GM13976 (cell line): ENCODE measurements around the gene RCAN2.

Source experiments
- DNase-seq: peaks from one replicate; pipeline ENCODE4 v3.0.0; 2012; ENCODE audit warnings: low spot score
- in situ Hi-C: fragments of 300-500 bp; cut with MboI; formaldehyde crosslinking; loops from one replicate; pipeline ENCODE4 v1.12.0; 2022; ENCODE audit warnings: low sequenced_read_pairs, mixed read lengths, inconsistent platforms; ENCODE audit not compliant: unreplicated experiment
- TF ChIP-seq, protein P1 (sequence below): IDR thresholded peaks from 2 replicates; pipeline ENCODE4 v1.5.1; 2012; ENCODE audit warnings: borderline replicate concordance, mild to moderate bottlenecking; ENCODE audit not compliant: insufficient read depth; ENCODE audit errors: extremely low read depth, missing control alignments, control extremely low read depth

RCAN2 gene

GRCh38 chr6:46287043-46287442, 204.2 kb downstream of the RCAN2 start:
- no peak for DNase-seq
- TF ChIP-seq, protein P1, sequence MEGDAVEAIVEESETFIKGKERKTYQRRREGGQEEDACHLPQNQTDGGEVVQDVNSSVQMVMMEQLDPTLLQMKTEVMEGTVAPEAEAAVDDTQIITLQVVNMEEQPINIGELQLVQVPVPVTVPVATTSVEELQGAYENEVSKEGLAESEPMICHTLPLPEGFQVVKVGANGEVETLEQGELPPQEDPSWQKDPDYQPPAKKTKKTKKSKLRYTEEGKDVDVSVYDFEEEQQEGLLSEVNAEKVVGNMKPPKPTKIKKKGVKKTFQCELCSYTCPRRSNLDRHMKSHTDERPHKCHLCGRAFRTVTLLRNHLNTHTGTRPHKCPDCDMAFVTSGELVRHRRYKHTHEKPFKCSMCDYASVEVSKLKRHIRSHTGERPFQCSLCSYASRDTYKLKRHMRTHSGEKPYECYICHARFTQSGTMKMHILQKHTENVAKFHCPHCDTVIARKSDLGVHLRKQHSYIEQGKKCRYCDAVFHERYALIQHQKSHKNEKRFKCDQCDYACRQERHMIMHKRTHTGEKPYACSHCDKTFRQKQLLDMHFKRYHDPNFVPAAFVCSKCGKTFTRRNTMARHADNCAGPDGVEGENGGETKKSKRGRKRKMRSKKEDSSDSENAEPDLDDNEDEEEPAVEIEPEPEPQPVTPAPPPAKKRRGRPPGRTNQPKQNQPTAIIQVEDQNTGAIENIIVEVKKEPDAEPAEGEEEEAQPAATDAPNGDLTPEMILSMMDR = no peak
- in situ Hi-C loops = no loop called here

DNA sequence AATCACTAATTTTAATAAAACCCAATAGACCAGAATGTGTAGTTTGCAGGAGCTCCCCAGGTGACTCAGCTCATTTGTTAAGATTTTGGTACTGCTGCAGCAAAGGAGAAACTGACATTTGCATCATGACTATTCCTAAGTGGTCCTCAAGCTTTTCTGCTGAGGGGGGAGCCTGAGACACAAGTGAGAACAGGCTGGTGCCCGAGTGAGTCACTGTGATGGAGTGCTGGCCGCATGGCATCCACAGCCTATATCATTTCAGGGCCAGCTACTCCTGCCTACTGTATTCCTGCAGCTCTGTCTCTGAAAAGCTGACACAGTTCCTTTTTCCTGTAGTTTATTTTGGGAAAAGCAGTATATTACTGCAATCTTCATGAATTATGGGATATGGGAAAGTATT, 206.8 kb downstream of the RCAN2 start:
- in situ Hi-C loops = no loop called here
- DNase-seq = no peak
- TF ChIP-seq, protein P1 = no peak

GRCh38 chr6:46281110-46281509, 210.1 kb downstream of the RCAN2 start:
- DNase-seq = no peak
- in situ Hi-C loops = no loop called here
- TF ChIP-seq, protein P1 = no peak

DNA sequence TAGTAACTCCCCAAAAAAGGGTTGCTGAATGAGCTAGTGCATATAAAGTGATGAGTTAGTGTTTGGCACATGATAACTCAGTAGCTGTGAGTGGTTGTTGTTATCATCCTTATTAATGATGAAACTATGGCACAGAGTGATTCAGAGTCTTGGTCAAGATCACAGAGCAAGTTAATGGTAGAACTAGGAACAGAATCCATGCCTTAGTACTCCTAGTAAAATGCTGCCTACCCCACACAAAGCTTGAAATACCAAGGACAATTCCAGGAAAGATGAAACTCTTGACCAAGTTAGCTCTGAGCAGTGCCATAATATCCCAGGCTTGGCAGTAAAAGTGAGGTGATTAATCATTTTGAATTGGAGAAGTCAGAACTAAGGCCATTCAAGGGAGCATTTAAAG, 211.4 kb downstream of the RCAN2 start:
- DNase-seq = no peak
- TF ChIP-seq, protein P1 = no peak
- in situ Hi-C loops = no loop called here

DNA sequence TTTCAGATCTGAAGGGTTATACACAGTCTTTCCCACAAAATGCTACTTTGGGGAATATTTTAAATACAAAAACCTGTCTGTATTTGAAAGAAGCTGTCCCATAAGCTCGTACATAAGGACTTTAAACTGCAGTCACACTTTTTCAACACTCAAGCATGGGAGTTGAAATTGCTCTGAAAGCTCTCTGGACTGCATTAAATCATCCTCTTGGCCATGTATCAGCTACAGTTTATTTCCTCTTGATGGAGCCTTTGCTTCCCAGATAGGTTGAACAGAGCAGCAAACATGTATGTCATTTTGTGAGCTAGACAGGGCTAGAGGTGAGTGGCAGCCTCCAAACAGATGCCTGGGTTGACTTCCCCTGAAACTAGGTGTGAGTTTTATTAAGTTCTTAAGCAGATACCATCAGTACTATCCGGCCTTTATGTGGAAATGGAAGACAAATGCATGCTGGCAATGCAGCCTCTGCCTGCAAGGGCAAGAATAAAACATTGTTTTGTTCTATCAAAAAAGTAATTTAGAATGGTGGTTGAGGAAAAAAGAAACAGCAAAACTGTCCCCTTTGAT, 214.6 kb downstream of the RCAN2 start:
- in situ Hi-C loops = no loop called here
- DNase-seq = no peak

DNA sequence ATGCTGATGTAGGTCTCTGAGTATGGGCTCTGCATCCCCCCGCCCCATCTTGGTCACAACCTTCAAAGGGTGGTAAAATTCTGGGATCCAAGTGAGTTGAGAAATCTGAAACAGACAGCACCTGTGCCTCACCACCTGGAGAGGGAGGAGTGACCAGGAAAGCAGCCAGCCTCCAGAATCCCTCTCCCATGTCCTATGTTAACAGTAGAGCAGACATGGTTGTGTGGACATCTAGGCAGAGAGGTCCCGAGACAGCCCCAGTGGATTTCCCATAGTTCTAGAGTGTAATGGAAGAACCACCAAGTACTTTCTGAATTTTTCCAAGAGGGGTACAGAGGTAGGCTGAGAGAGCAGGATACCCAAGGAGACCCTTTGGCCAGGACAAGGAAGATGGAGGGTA, 216.7 kb downstream of the RCAN2 start:
- TF ChIP-seq, protein P1 = no peak
- no peak for DNase-seq
- in situ Hi-C loops = no loop called here

More for the DNA sequence above, 214.6 kb downstream of the RCAN2 start:
- TF ChIP-seq, protein P1 = no peak
